Esophagus (tissue), 2 donors: ENCODE results near the gene ISL2. TPM values are rescaled to one million over a fixed set of nuclear protein-coding genes. Genes with fewer than 3 reads are reported as not detected.

Experiments used
- H3K27ac ChIP-seq, 2 donors: one replicate each; pipeline ENCODE4 v1.5.1; 2013; ENCODE audit warnings: low read depth in 2 of 2, mild to moderate bottlenecking in 2 of 2, inconsistent platforms in 1 of 2, low read length in 1 of 2, moderate library complexity in 1 of 2
- H3K27me3 ChIP-seq, 2 donors: one replicate each; pipeline ENCODE4 v1.6.1; 2013; ENCODE audit warnings: low read length in 2 of 2, control low read depth in 1 of 2, mild to moderate bottlenecking in 1 of 2; ENCODE audit not compliant: insufficient read depth in 2 of 2, control insufficient read depth in 1 of 2
- H3K36me3 ChIP-seq, 2 donors: one replicate each; pipeline ENCODE4 v1.6.1; 2013; ENCODE audit warnings: low read length in 1 of 2; ENCODE audit not compliant: control insufficient read depth in 2 of 2, insufficient read depth in 2 of 2
- H3K4me1 ChIP-seq, 2 donors: one replicate each; pipeline ENCODE4 v1.6.1; 2013; ENCODE audit warnings: low read length in 1 of 2; ENCODE audit not compliant: control insufficient read depth in 2 of 2, insufficient read depth in 2 of 2
- H3K4me3 ChIP-seq, 2 donors: one replicate each; pipeline ENCODE4 v1.5.1; 2013; ENCODE audit warnings: low read length in 2 of 2, mild to moderate bottlenecking in 2 of 2, low read depth in 1 of 2, moderate library complexity in 1 of 2
- H3K9me3 ChIP-seq, 2 donors: one replicate each; pipeline ENCODE4 v1.6.1; 2013; ENCODE audit warnings: mild to moderate bottlenecking in 2 of 2, low read depth in 1 of 2, low read length in 1 of 2, moderate library complexity in 1 of 2; ENCODE audit not compliant: control insufficient read depth in 2 of 2, insufficient read depth in 1 of 2
- WGBS, 2 donors: extraction: QIAGEN DNeasy Blood & Tissue Kit; methylation state at CpG; one replicate each; pipeline ENCODE4 v1.1.7; 2013; 5-methylcytosine and 5-hydroxymethylcytosine counted together
- polyA plus RNA-seq, 2 donors: library from polyadenylated mRNA; stranded (reverse); fragments of 200-250 nt; gene quantifications; one replicate each; pipeline ENCODE4 v1.2.3, GENCODE V29; 2013
- donor health status: healthy with polysubstance abuse.
- donor health status: Bipolar disorder and iron deficiency.

The ISL2 gene
- polyA plus RNA-seq, 2 donors: 0.24 TPM

GRCh38 chr15:76340803-76341365 lies 4.3 kb downstream of the ISL2 start:
- no peaks in the 10 kb centered on the region for H3K36me3 ChIP-seq
- H3K4me3 ChIP-seq: peak overlapping the region; percentile 31 to 36
- peaks cover 0 to 7% of the 10 kb centered on the region in 2 donors for H3K9me3 ChIP-seq
- H3K27ac ChIP-seq: no peak overlapping the region
- WGBS, 2 donors: 29 to 33% methylated on average over 35 of the region's 35 CpGs
- peaks cover 16 to 24% of the 10 kb centered on the region in 2 donors for H3K4me1 ChIP-seq
- peaks cover 0 to 45% of the 10 kb centered on the region in 2 donors for H3K27me3 ChIP-seq

GRCh38 chr15:76341366-76342057 lies 4.9 kb downstream of the ISL2 start:
- 26 to 30% methylated on average over 39 to 42 of the region's 42 CpGs for WGBS, 2 donors
- no peaks in the 10 kb centered on the region for H3K36me3 ChIP-seq
- peak overlapping the region in 1 of 2 donors; percentile 36 for H3K4me3 ChIP-seq
- peaks cover 0 to 41% of the 10 kb centered on the region in 2 donors for H3K27me3 ChIP-seq
- no peak overlapping the region for H3K27ac ChIP-seq
- peaks cover 0 to 7% of the 10 kb centered on the region in 2 donors for H3K9me3 ChIP-seq
- peaks cover 16 to 25% of the 10 kb centered on the region in 2 donors for H3K4me1 ChIP-seq

GRCh38 chr15:76342058-76342381 lies 5.4 kb downstream of the ISL2 start:
- Histone ChIP-seq H3K27me3 (peaks cover 0 to 41% of the 10 kb centered on the region in 2 donors), H3K27ac (no peak overlapping the region), H3K4me1 (peaks cover 16 to 27% of the 10 kb centered on the region in 2 donors), H3K4me3 (no peak overlapping the region), H3K9me3 (peaks cover 0 to 7% of the 10 kb centered on the region in 2 donors), H3K36me3 (no peaks in the 10 kb centered on the region)
- WGBS, 2 donors: 29 to 40% methylated on average over 20 of the region's 20 CpGs

GRCh38 chr15:76342382-76343201 lies 6.0 kb downstream of the ISL2 start:
- Histone ChIP-seq H3K27me3 (peaks cover 0 to 42% of the 10 kb centered on the region in 2 donors), H3K4me3 (peak overlapping the region; percentile 2 to 7), H3K9me3 (peaks cover 0 to 6% of the 10 kb centered on the region in 2 donors), H3K27ac (no peak overlapping the region), H3K36me3 (no peaks in the 10 kb centered on the region), H3K4me1 (peaks cover 16 to 26% of the 10 kb centered on the region in 2 donors)
- 24 to 33% methylated on average over 69 to 87 of the region's 87 CpGs for WGBS, 2 donors

GRCh38 chr15:76343313-76343996 lies 6.9 kb downstream of the ISL2 start:
- H3K27me3 ChIP-seq: peaks cover 0 to 39% of the 10 kb centered on the region in 2 donors
- no peak overlapping the region for H3K27ac ChIP-seq
- H3K36me3 ChIP-seq: no peaks in the 10 kb centered on the region
- WGBS, 2 donors: 40 to 58% methylated on average over 16 of the region's 16 CpGs
- peaks cover 16 to 20% of the 10 kb centered on the region in 2 donors for H3K4me1 ChIP-seq
- H3K4me3 ChIP-seq: no peak overlapping the region
- no peaks in the 10 kb centered on the region for H3K9me3 ChIP-seq

- peaks cover 14 to 20% of the 10 kb centered on the region in 2 donors for H3K4me1 ChIP-seq
- H3K27me3 ChIP-seq: peaks cover 0 to 27% of the 10 kb centered on the region in 2 donors
- H3K27ac ChIP-seq: no peak overlapping the region
- no peaks in the 10 kb centered on the region for H3K9me3 ChIP-seq
- WGBS, 2 donors: 41 to 53% methylated on average over 3 of the region's 3 CpGs
- no peak overlapping the region for H3K4me3 ChIP-seq
- no peaks in the 10 kb centered on the region for H3K36me3 ChIP-seq
These were observed 8.5 kb downstream of the ISL2 start for GRCh38 chr15:76344893-76345582.

- H3K36me3 ChIP-seq: no peaks in the 10 kb centered on the region
- no peak overlapping the region for H3K27ac ChIP-seq
- peaks cover 0 to 23% of the 10 kb centered on the region in 2 donors for H3K27me3 ChIP-seq
- peaks cover 14 to 15% of the 10 kb centered on the region in 2 donors for H3K4me1 ChIP-seq
- WGBS, 2 donors: 21 to 33% methylated on average over 7 of the region's 7 CpGs
- no peaks in the 10 kb centered on the region for H3K9me3 ChIP-seq
- H3K4me3 ChIP-seq: peak overlapping the region in 1 of 2 donors; percentile 75
These were observed 9.0 kb downstream of the ISL2 start for GRCh38 chr15:76345583-76345879.

- WGBS, 2 donors: 2% methylated on average over 59 to 65 of the region's 65 CpGs
- Histone ChIP-seq H3K36me3 (no peaks in the 10 kb centered on the region), H3K27ac (peak overlapping the region in 1 of 2 donors; percentile 40), H3K9me3 (no peaks in the 10 kb centered on the region), H3K27me3 (peaks cover 0 to 23% of the 10 kb centered on the region in 2 donors), H3K4me1 (peaks cover 9 to 10% of the 10 kb centered on the region in 2 donors), H3K4me3 (peak overlapping the region; percentile 60 to 75)
These were observed 9.5 kb downstream of the ISL2 start for GRCh38 chr15:76345880-76346668.
